ENCODE results near the gene GNL1. TPM values are rescaled to one million over a fixed set of nuclear protein-coding genes. Genes with fewer than 3 reads are reported as not detected.

The GNL1 gene
- total and polyA plus RNA-seq, 2 experiments from 2014 or later = 31.4 to 42.5 TPM

- Mint-ChIP-seq H3K9me3 (peaks cover 3% of the 10 kb centered on the region; the same call in 1 of the 3 replicates), H3K4me3 (peak within 1 kb of the TSS; percentile 98), H3K4me1 (peaks cover 12% of the 10 kb centered on the region), H3K36me3 (ENCODE audit: low read depth) (peaks cover 55% of the 10 kb centered on the region), H3K27me3 (ENCODE audit: insufficient read depth, low read depth, poor library complexity) (peaks cover 22% of the 10 kb centered on the region), H3K27ac (peak within 1 kb of the TSS; percentile 98)
- Histone ChIP-seq H3K36me3 (ENCODE audit: insufficient read depth) (no peaks in the 10 kb centered on the region), H3K4me1 (ENCODE audit: insufficient read depth) (peaks cover 9% of the 10 kb centered on the region; the same call in 1 of the 2 replicates), H3K9me2 (ENCODE audit: insufficient read depth) (no peaks in the 10 kb centered on the region), H3K79me2 (replicated peaks; ENCODE audit: insufficient read depth) (peaks cover 46% of the 10 kb centered on the region), H3K27me3 (ENCODE audit: insufficient read depth) (no peaks in the 10 kb centered on the region), H3K27ac (ENCODE audit: low read depth) (peak within 1 kb of the TSS; percentile 94), H3K4me2 (peak within 1 kb of the TSS; percentile 80), H4K20me1 (replicated peaks; ENCODE audit: insufficient read depth) (peaks cover 26% of the 10 kb centered on the region), H2AFZ (peak within 1 kb of the TSS; percentile 98), H3F3A (replicated peaks; ENCODE audit: low read depth) (peaks cover 24% of the 10 kb centered on the region; the same call in 1 of the 2 replicates), H3K4me3 (peak within 1 kb of the TSS; percentile 65)
- TF ChIP-seq ZNF462 (CRISPR knock-in tag; IDR thresholded peaks at IDR 0.05) (no peak), CTCF (conservative IDR thresholded peaks at IDR 0.05; ENCODE audit: low read depth in 2 of 2) (no peak), CREB1 (CRISPR knock-in tag; IDR thresholded peaks at IDR 0.05; ENCODE audit: low read depth) (peak; percentile 95), ETS1 (IDR thresholded peaks at IDR 0.05) (peak; percentile 77), ZNF114 (CRISPR knock-in tag; IDR thresholded peaks at IDR 0.05) (no peak), EZH2 (IDR thresholded peaks at IDR 0.05; ENCODE audit: low read depth, unreplicated experiment) (no peak), POLR2AphosphoS5 (IDR thresholded peaks at IDR 0.05; ENCODE audit: low read depth) (peak; percentile 95), JUNB (IDR thresholded peaks at IDR 0.05; ENCODE audit: unreplicated experiment) (no peak)
- peak; percentile 98 for DNase-seq (ENCODE audit: low spot score)
- peak; percentile 70 for ATAC-seq
These were observed 805 bp upstream of the GNL1 start, which contains the start of gene PRR3 for GRCh38 chr6:30556906-30557682. Gene PRR3, plus strand, starts transcription at chr6:30557295. Its CDS starts 50 bp downstream, at chr6:30557345.
